HEK293 (cell line): ENCODE data around the gene SERTAD2.

Experiments used
- CTCF ChIA-PET: fragments of 350-600 bp; formaldehyde crosslinking; extraction: SDS; loops from one replicate; lab custom pipeline; 2021; ENCODE audit warnings: antibody characterized with exemption; lab: Yijun Ruan, JAX
- POLR2A ChIA-PET: fragments of 300-600 bp; formaldehyde crosslinking; extraction: SDS; loops from one replicate; lab custom pipeline; 2020; ENCODE audit warnings: antibody characterized with exemption, inconsistent platforms; lab: Yijun Ruan, JAX
- H3K27ac ChIP-seq: fragments of 200-500 bp; sonication (Bioruptor generic); 2 replicates; pipeline ENCODE4 v1.5.1; 2014; ENCODE audit warnings: low read depth, low read length, control low read depth, inconsistent platforms; ENCODE audit errors: extremely low read depth
- H3K36me3 ChIP-seq, 2 experiments: fragments of 200-500 bp in 1 of 2; sonication (Bioruptor generic) in 1 of 2; 1 replicate in 1 of 2; 2 replicates in 1 of 2; pipeline ENCODE4 v1.5.1; 2014 to 2017; ENCODE audit warnings: inconsistent platforms in 2 of 2, low read length in 2 of 2; ENCODE audit not compliant: control insufficient read depth in 2 of 2, insufficient read depth in 1 of 2
- H3K4me1 ChIP-seq: fragments of 200-500 bp; sonication (Bioruptor generic); 2 replicates; pipeline ENCODE4 v1.5.1; 2014; ENCODE audit warnings: mild to moderate bottlenecking, low read length, inconsistent platforms; ENCODE audit not compliant: control insufficient read depth, insufficient read depth
- H3K4me3 ChIP-seq: 2 replicates; pipeline ENCODE4 v1.5.1; 2011; ENCODE audit warnings: low read depth, mild to moderate bottlenecking, control low read depth, low read length, moderate library complexity
- H3K9me3 ChIP-seq: fragments of 200-500 bp; sonication (Bioruptor generic); 2 replicates; pipeline ENCODE4 v1.5.1; 2014; ENCODE audit warnings: low read depth, low read length, inconsistent platforms; ENCODE audit not compliant: control insufficient read depth, insufficient read depth
- KLF10 ChIP-seq: fragments of 450-650 bp; IDR thresholded peaks from 2 replicates; pipeline ENCODE4 v1.5.1; 2018; ENCODE audit warnings: missing biosample characterization, mild to moderate bottlenecking, missing genetic modification characterization
- ZNF169 ChIP-seq: fragments of 450-650 bp; formaldehyde crosslinking; IDR thresholded peaks from 2 replicates; pipeline ENCODE4 v1.5.1; 2016; ENCODE audit warnings: missing biosample characterization, missing genetic modification characterization
- ZNF174 ChIP-seq: fragments of 450-650 bp; formaldehyde crosslinking; IDR thresholded peaks from 2 replicates; pipeline ENCODE4 v1.5.0; 2017; ENCODE audit warnings: missing biosample characterization, mild to moderate bottlenecking, missing genetic modification characterization
- ZNF223 ChIP-seq: fragments of 450-650 bp; formaldehyde crosslinking; IDR thresholded peaks from 2 replicates; pipeline ENCODE4 v1.5.1; 2016; ENCODE audit warnings: missing biosample characterization, missing genetic modification characterization
- ZNF335 ChIP-seq: fragments of 450-650 bp; formaldehyde crosslinking; conservative IDR thresholded peaks from 2 replicates; pipeline ENCODE4 v1.5.1; 2016; ENCODE audit warnings: missing biosample characterization, missing genetic modification characterization
- ZNF354C ChIP-seq: fragments of 450-650 bp; formaldehyde crosslinking; IDR thresholded peaks from 2 replicates; pipeline ENCODE4 v1.5.1; 2016; ENCODE audit warnings: missing biosample characterization, missing genetic modification characterization, low read depth, borderline replicate concordance
- ZNF362 ChIP-seq: fragments of 450-650 bp; formaldehyde crosslinking; IDR thresholded peaks from 2 replicates; pipeline ENCODE4 v1.5.1; 2016; ENCODE audit warnings: missing biosample characterization, missing genetic modification characterization
- ZNF514 ChIP-seq: fragments of 450-650 bp; formaldehyde crosslinking; IDR thresholded peaks from 2 replicates; pipeline ENCODE4 v1.5.1; 2016; ENCODE audit warnings: missing biosample characterization, missing genetic modification characterization
- ZNF530 ChIP-seq: fragments of 450-650 bp; formaldehyde crosslinking; IDR thresholded peaks from 2 replicates; pipeline ENCODE4 v1.5.1; 2016; ENCODE audit warnings: low read depth, missing biosample characterization, missing genetic modification characterization
- ZNF747 ChIP-seq: fragments of 450-650 bp; formaldehyde crosslinking; IDR thresholded peaks from 2 replicates; pipeline ENCODE4 v1.5.1; 2016; ENCODE audit warnings: missing biosample characterization, missing genetic modification characterization
- TF ChIP-seq, protein P1 (sequence below): sonication (generic); formaldehyde crosslinking; IDR thresholded peaks from 2 replicates; pipeline ENCODE4 v1.8.1; 2022; ENCODE audit warnings: mild to moderate bottlenecking, moderate library complexity, missing genetic modification reagents
- TF ChIP-seq, protein P2 (sequence below): IDR thresholded peaks from 2 replicates; pipeline ENCODE4 v1.6.1; 2011; ENCODE audit warnings: mild to moderate bottlenecking, low read depth, low read length, borderline replicate concordance
- TF ChIP-seq, protein P3 (sequence below): fragments of 450-650 bp; formaldehyde crosslinking; IDR thresholded peaks from 2 replicates; pipeline ENCODE4 v1.5.1; 2017; ENCODE audit warnings: missing biosample characterization, missing genetic modification characterization
- TF ChIP-seq, protein P4 (sequence below): fragments of 450-650 bp; formaldehyde crosslinking; IDR thresholded peaks from 2 replicates; pipeline ENCODE4 v1.5.1; 2016; ENCODE audit warnings: missing biosample characterization, missing genetic modification characterization

SERTAD2 gene

GRCh38 chr2:64615844-64616536 is 37.7 kb downstream of the SERTAD2 start (continued):
- no peak for TF ChIP-seq ZNF335
- no peak for TF ChIP-seq ZNF514 (tag by site-specific recombination)
- TF ChIP-seq, protein P1, sequence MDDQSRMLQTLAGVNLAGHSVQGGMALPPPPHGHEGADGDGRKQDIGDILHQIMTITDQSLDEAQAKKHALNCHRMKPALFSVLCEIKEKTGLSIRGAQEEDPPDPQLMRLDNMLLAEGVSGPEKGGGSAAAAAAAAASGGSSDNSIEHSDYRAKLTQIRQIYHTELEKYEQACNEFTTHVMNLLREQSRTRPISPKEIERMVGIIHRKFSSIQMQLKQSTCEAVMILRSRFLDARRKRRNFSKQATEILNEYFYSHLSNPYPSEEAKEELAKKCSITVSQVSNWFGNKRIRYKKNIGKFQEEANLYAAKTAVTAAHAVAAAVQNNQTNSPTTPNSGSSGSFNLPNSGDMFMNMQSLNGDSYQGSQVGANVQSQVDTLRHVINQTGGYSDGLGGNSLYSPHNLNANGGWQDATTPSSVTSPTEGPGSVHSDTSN (CRISPR knock-in tag): no peak
- TF ChIP-seq ZNF174 (tag by site-specific recombination): no peak
- TF ChIP-seq, protein P2, sequence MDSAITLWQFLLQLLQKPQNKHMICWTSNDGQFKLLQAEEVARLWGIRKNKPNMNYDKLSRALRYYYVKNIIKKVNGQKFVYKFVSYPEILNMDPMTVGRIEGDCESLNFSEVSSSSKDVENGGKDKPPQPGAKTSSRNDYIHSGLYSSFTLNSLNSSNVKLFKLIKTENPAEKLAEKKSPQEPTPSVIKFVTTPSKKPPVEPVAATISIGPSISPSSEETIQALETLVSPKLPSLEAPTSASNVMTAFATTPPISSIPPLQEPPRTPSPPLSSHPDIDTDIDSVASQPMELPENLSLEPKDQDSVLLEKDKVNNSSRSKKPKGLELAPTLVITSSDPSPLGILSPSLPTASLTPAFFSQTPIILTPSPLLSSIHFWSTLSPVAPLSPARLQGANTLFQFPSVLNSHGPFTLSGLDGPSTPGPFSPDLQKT: no peak
- no peak for TF ChIP-seq ZNF354C (tag by site-specific recombination)
- TF ChIP-seq, protein P3, sequence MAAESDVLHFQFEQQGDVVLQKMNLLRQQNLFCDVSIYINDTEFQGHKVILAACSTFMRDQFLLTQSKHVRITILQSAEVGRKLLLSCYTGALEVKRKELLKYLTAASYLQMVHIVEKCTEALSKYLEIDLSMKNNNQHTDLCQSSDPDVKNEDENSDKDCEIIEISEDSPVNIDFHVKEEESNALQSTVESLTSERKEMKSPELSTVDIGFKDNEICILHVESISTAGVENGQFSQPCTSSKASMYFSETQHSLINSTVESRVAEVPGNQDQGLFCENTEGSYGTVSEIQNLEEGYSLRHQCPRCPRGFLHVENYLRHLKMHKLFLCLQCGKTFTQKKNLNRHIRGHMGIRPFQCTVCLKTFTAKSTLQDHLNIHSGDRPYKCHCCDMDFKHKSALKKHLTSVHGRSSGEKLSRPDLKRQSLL (tag by site-specific recombination): no peak
- no peak for TF ChIP-seq ZNF747 (tag by site-specific recombination)
- no peak for TF ChIP-seq ZNF223
- TF ChIP-seq ZNF169: no peak
- TF ChIP-seq, all 188 proteins: peak for 0

- Histone ChIP-seq H3K4me1 (no peaks in the 10 kb centered on the region), H3K9me3 (no peaks in the 10 kb centered on the region), H3K27ac (no peak overlapping the region), H3K4me3 (no peak overlapping the region), H3K36me3 (no peaks in the 10 kb centered on the region)
- POLR2A ChIA-PET: no interaction called here
- CTCF ChIA-PET: interaction anchor here (0.6 to 1.2 kb wide), 4 partner anchors 16 to 254 kb away, joined by 3 to 4 read pairs (median 3); no protein-coding TSS in a partner anchor
- TF ChIP-seq KLF10: no peak
- TF ChIP-seq ZNF530 (tag by site-specific recombination): no peak
Observed at GRCh38 chr2:64615192-64615763, 38.4 kb downstream of the SERTAD2 start.

DNA sequence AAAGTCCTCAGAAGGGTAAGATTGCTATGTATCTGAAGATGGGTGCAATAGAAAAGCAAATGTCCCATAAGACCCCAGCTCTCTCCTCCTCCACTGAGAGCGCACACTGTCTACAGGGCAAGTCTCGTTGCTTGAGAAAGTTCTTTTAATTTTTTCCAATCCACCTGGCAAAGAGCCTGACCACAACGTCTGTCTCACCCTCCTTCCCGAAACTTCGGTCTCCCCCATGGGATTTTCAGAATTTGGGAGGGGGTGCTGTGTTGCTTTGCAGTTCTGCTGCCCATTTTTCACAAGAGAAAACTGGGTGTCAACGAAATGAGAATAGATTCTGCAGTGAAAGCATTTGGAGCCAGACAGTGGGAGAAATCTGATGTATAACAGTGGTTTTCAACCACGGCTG is 40.4 kb downstream of the SERTAD2 start:
- ChIA-PET POLR2A (no interaction called here), CTCF (interaction anchor here (1.1 kb wide), 1 partner anchor 33 kb away, joined by 3 read pairs; no protein-coding TSS in a partner anchor)
- TF ChIP-seq, protein P4, sequence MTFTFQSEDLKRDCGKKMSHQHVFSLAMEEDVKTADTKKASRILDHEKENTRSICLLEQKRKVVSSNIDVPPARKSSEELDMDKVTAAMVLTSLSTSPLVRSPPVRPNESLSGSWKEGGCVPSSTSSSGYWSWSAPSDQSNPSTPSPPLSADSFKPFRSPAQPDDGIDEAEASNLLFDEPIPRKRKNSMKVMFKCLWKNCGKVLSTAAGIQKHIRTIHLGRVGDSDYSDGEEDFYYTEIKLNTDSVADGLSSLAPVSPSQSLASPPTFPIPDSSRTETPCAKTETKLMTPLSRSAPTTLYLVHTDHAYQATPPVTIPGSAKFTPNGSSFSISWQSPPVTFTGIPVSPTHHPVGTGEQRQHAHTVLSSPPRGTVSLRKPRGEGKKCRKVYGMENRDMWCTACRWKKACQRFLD (tag by site-specific recombination): no peak
- TF ChIP-seq ZNF362 (tag by site-specific recombination): no peak
- Histone ChIP-seq H3K36me3 (no peaks in the 10 kb centered on the region), H3K4me1 (no peaks in the 10 kb centered on the region), H3K4me3 (no peak overlapping the region), H3K27ac (no peak overlapping the region), H3K9me3 (no peaks in the 10 kb centered on the region)
